ENCODE data around the gene AHRR. TPM values are rescaled to one million over a fixed set of nuclear protein-coding genes. Genes with fewer than 3 reads are reported as not detected.

The AHRR gene
- total and polyA plus RNA-seq, 10 of the 15 experiments (the other 5 are each of a cell fraction or from before 2014, with no cell fraction given), result 0.90 to 35.2 (median 19.2) TPM

DNA sequence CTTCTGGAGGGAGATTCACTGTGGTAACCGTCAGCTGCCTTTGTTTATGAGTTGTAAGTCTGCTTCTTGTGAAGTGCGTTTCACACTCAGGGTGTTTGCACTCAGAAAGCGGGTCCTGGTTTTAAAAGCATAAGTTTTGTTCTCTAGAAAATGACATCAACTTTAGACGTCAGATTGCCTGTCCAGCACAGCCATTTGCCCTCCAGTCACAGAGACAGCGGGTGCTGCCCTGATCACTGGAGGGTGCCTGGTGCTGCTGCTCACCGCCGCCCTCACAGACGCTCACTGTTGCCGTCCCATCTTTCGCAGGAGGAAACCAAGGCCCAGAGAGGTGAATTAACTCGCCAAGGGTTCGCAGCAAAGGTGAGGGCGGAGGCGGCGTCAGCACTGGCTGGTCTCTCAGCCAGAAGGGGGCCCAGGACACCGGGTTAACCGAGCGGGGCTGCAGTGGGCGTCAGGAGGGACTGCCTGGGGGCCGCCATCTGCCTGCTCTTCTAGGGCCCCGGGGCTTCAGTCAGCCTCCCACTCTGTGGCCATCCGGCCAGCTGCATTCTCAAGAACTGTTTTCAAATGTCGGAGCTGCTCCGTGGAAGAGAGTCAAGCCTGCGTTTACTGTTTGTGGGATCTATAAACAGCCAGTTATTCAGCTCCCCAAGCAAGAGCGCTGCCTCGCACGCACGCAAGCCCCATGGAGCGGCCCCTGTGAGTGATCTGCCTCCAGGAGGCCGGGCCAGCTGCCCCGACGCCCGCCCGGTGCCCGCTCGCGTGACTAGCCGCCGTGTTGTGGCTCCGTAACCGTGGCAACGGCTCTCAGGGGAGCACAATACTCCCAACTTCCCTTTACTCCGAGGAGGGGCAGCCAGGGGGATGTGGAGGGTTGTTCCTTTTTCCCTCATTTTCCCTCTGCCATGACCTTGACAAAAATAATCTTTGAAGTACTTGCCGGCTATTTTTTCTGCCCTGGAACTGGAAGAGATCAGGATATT is 78.1 kb downstream of the AHRR start (continued):
- TF ChIP-seq SIN3A (IDR thresholded peaks at IDR 0.05; ENCODE audit: low read depth, low read length) (peak; percentile 39; the same call in 1 of the 2 replicates), SMAD5 (IDR thresholded peaks at IDR 0.05; ENCODE audit: low read depth) (0 out of 2 replicates have a peak, but pooled peaks have one; percentile 44), RELA (IDR thresholded peaks at IDR 0.05; ENCODE audit: borderline replicate concordance, partially characterized antibody) (peak; percentile 40), IRF3 (IDR thresholded peaks at IDR 0.05) (no peak), ASH2L (IDR thresholded peaks at IDR 0.05; ENCODE audit: borderline replicate concordance, low read depth) (no peak), SMC3 (IDR thresholded peaks at IDR 0.05; ENCODE audit: borderline replicate concordance, low read length) (peak; percentile 14; the same call in 1 of the 2 replicates), MLLT1 (IDR thresholded peaks at IDR 0.05) (peak; percentile 90), NR2C1 (IDR thresholded peaks at IDR 0.05) (no peak), HDAC2 (IDR thresholded peaks at IDR 0.05) (no peak), TCF3 (IDR thresholded peaks at IDR 0.05; ENCODE audit: borderline replicate concordance, insufficient read depth, low read depth, low read length) (peak; percentile 99)
- TF ChIP-seq, protein P1, sequence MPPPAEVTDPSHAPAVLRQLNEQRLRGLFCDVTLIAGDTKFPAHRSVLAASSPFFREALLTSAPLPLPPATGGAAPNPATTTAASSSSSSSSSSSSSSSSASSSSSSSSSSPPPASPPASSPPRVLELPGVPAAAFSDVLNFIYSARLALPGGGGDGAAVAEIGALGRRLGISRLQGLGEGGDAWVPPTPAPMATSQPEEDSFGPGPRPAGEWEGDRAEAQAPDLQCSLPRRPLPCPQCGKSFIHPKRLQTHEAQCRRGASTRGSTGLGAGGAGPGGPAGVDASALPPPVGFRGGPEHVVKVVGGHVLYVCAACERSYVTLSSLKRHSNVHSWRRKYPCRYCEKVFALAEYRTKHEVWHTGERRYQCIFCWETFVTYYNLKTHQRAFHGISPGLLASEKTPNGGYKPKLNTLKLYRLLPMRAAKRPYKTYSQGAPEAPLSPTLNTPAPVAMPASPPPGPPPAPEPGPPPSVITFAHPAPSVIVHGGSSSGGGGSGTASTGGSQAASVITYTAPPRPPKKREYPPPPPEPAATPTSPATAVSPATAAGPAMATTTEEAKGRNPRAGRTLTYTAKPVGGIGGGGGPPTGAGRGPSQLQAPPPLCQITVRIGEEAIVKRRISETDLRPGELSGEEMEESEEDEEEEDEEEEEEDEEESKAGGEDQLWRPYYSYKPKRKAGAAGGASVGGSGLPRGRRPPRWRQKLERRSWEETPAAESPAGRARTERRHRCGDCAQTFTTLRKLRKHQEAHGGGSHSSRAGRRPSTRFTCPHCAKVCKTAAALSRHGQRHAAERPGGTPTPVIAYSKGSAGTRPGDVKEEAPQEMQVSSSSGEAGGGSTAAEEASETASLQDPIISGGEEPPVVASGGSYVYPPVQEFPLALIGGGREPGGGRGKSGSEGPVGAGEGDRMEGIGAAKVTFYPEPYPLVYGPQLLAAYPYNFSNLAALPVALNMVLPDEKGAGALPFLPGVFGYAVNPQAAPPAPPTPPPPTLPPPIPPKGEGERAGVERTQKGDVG (CRISPR knock-in tag; IDR thresholded peaks at IDR 0.05), result no peak; the same call in 1 of the 2 replicates
- TF ChIP-seq, protein P2, sequence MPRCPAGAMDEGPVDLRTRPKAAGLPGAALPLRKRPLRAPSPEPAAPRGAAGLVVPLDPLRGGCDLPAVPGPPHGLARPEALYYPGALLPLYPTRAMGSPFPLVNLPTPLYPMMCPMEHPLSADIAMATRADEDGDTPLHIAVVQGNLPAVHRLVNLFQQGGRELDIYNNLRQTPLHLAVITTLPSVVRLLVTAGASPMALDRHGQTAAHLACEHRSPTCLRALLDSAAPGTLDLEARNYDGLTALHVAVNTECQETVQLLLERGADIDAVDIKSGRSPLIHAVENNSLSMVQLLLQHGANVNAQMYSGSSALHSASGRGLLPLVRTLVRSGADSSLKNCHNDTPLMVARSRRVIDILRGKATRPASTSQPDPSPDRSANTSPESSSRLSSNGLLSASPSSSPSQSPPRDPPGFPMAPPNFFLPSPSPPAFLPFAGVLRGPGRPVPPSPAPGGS (IDR thresholded peaks at IDR 0.05; ENCODE audit: borderline replicate concordance, insufficient read depth, low read depth, low read length, poor library complexity, severe bottlenecking), result peak; percentile 92
- TF ChIP-seq, protein P3, sequence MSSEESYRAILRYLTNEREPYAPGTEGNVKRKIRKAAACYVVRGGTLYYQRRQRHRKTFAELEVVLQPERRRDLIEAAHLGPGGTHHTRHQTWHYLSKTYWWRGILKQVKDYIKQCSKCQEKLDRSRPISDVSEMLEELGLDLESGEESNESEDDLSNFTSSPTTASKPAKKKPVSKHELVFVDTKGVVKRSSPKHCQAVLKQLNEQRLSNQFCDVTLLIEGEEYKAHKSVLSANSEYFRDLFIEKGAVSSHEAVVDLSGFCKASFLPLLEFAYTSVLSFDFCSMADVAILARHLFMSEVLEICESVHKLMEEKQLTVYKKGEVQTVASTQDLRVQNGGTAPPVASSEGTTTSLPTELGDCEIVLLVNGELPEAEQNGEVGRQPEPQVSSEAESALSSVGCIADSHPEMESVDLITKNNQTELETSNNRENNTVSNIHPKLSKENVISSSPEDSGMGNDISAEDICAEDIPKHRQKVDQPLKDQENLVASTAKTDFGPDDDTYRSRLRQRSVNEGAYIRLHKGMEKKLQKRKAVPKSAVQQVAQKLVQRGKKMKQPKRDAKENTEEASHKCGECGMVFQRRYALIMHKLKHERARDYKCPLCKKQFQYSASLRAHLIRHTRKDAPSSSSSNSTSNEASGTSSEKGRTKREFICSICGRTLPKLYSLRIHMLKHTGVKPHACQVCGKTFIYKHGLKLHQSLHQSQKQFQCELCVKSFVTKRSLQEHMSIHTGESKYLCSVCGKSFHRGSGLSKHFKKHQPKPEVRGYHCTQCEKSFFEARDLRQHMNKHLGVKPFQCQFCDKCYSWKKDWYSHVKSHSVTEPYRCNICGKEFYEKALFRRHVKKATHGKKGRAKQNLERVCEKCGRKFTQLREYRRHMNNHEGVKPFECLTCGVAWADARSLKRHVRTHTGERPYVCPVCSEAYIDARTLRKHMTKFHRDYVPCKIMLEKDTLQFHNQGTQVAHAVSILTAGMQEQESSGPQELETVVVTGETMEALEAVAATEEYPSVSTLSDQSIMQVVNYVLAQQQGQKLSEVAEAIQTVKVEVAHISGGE (CRISPR knock-in tag; IDR thresholded peaks at IDR 0.05), result no peak
- TF ChIP-seq, protein P4, sequence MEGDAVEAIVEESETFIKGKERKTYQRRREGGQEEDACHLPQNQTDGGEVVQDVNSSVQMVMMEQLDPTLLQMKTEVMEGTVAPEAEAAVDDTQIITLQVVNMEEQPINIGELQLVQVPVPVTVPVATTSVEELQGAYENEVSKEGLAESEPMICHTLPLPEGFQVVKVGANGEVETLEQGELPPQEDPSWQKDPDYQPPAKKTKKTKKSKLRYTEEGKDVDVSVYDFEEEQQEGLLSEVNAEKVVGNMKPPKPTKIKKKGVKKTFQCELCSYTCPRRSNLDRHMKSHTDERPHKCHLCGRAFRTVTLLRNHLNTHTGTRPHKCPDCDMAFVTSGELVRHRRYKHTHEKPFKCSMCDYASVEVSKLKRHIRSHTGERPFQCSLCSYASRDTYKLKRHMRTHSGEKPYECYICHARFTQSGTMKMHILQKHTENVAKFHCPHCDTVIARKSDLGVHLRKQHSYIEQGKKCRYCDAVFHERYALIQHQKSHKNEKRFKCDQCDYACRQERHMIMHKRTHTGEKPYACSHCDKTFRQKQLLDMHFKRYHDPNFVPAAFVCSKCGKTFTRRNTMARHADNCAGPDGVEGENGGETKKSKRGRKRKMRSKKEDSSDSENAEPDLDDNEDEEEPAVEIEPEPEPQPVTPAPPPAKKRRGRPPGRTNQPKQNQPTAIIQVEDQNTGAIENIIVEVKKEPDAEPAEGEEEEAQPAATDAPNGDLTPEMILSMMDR (IDR thresholded peaks at IDR 0.05 in 2 of 3, conservative IDR thresholded peaks at IDR 0.05 in 1 of 3; ENCODE audit: control insufficient read depth in 2 of 3, extremely low read depth in 1 of 3, insufficient read depth in 1 of 3, low read depth in 3 of 3, low read length in 3 of 3), result no peak

All from GM12878 (cell line).